Measurements from ENCODE around the gene HEPHL1. TPM values are rescaled to one million over a fixed set of nuclear protein-coding genes. Genes with fewer than 3 reads are reported as not detected.

HEPHL1 gene
- total RNA-seq, 3 donors from 2014 or later (not counting 1 experiment from before 2014, with no cell fraction given) = not detected

- H3K36me3 Mint-ChIP-seq = no peaks in the 10 kb centered on the region
- H3K4me3 Mint-ChIP-seq = peak overlapping the region; percentile 72
- intact Hi-C loops (cut with micrococcal nuclease) = no loop called here
- Histone ChIP-seq H3K4me1 (ENCODE audit: control insufficient read depth, insufficient read depth, low read length) (peaks cover 30% of the 10 kb centered on the region), H3K4me3 (ENCODE audit: low read length) (no peak overlapping the region), H3K9me3 (ENCODE audit: control insufficient read depth, insufficient read depth, low read length) (no peaks in the 10 kb centered on the region), H3K36me3 (ENCODE audit: control insufficient read depth, insufficient read depth, low read length) (no peaks in the 10 kb centered on the region), H3K27me3 (ENCODE audit: control insufficient read depth, insufficient read depth, low read length) (no peaks in the 10 kb centered on the region), H3K27ac (ENCODE audit: low read length) (no peak overlapping the region)
- ATAC-seq (no peak), DNase-seq (no peak)
- WGBS (ENCODE audit: insufficient coverage) = 94% methylated on average over 2 of the region's 2 CpGs
- H3K27ac Mint-ChIP-seq = peak overlapping the region in 1 of 2 donors; percentile 73
- peaks cover 0 to 3% of the 10 kb centered on the region in 2 donors for H3K27me3 Mint-ChIP-seq (ENCODE audit: low read depth in 2 of 2)
- no peak for TF ChIP-seq CTCF (IDR thresholded peaks at IDR 0.05)
- H3K9me3 Mint-ChIP-seq = no peaks in the 10 kb centered on the region
- H3K4me1 Mint-ChIP-seq = peaks cover 98 to 100% of the 10 kb centered on the region in 2 donors
Observed at GRCh38 chr11:94148189-94148588, 127.0 kb downstream of the HEPHL1 start.

- H3K4me1 ChIP-seq (ENCODE audit: control insufficient read depth, insufficient read depth, low read length) = peaks cover 22% of the 10 kb centered on the region
- H3K36me3 ChIP-seq (ENCODE audit: control insufficient read depth, insufficient read depth, low read length) = no peaks in the 10 kb centered on the region
- no peaks in the 10 kb centered on the region for H3K36me3 Mint-ChIP-seq
- peak overlapping the region; percentile 38 for H3K4me3 Mint-ChIP-seq
- H3K9me3 ChIP-seq (ENCODE audit: control insufficient read depth, insufficient read depth, low read length) = no peaks in the 10 kb centered on the region
- ATAC-seq (no peak), DNase-seq (no peak)
- no peak overlapping the region for H3K4me3 ChIP-seq (ENCODE audit: low read length)
- H3K27ac ChIP-seq (ENCODE audit: low read length) = no peak overlapping the region
- H3K27ac Mint-ChIP-seq = no peak overlapping the region
- 76% methylated on average over 3 of the region's 3 CpGs for WGBS (ENCODE audit: insufficient coverage)
- H3K27me3 ChIP-seq (ENCODE audit: control insufficient read depth, insufficient read depth, low read length) = no peaks in the 10 kb centered on the region
- no peaks in the 10 kb centered on the region for H3K9me3 Mint-ChIP-seq
- TF ChIP-seq CTCF (IDR thresholded peaks at IDR 0.05) = no peak
- peaks cover 93 to 99% of the 10 kb centered on the region in 2 donors for H3K4me1 Mint-ChIP-seq
- intact Hi-C loops (cut with micrococcal nuclease) = no loop called here
- peaks cover 0 to 3% of the 10 kb centered on the region in 2 donors for H3K27me3 Mint-ChIP-seq (ENCODE audit: low read depth in 2 of 2)
Observed at GRCh38 chr11:94149431-94150017, 128.4 kb downstream of the HEPHL1 start.

GRCh38 chr11:94150056-94150455, 128.9 kb downstream of the HEPHL1 start:
- 98% methylated on average over 2 of the region's 3 CpGs for WGBS (ENCODE audit: insufficient coverage)
- no peak for TF ChIP-seq CTCF (IDR thresholded peaks at IDR 0.05)
- H3K27ac Mint-ChIP-seq = no peak overlapping the region

More at GRCh38 chr11:94150056-94150455, 128.9 kb downstream of the HEPHL1 start:
- intact Hi-C loops (cut with micrococcal nuclease) = no loop called here
- no peaks in the 10 kb centered on the region for H3K9me3 ChIP-seq (ENCODE audit: control insufficient read depth, insufficient read depth, low read length)
- H3K27ac ChIP-seq (ENCODE audit: low read length) = no peak overlapping the region
- H3K4me1 ChIP-seq (ENCODE audit: control insufficient read depth, insufficient read depth, low read length) = peaks cover 19% of the 10 kb centered on the region
- no peaks in the 10 kb centered on the region for H3K27me3 ChIP-seq (ENCODE audit: control insufficient read depth, insufficient read depth, low read length)
- Mint-ChIP-seq H3K4me3 (no peak overlapping the region), H3K36me3 (no peaks in the 10 kb centered on the region), H3K9me3 (no peaks in the 10 kb centered on the region), H3K4me1 (peaks cover 87 to 93% of the 10 kb centered on the region in 2 donors), H3K27me3 (ENCODE audit: low read depth in 2 of 2) (peaks cover 0 to 3% of the 10 kb centered on the region in 2 donors)
- no peak for ATAC-seq
- DNase-seq = no peak
- no peaks in the 10 kb centered on the region for H3K36me3 ChIP-seq (ENCODE audit: control insufficient read depth, insufficient read depth, low read length)
- H3K4me3 ChIP-seq (ENCODE audit: low read length) = no peak overlapping the region
